BE2C (cell line): ENCODE measurements around the gene RAPGEF6.
"Not testable (repeated sequence)": the region's sequence is repeated elsewhere in the genome, so short reads cannot be mapped to it uniquely, and the experiment has no call there.

Source experiments
- DNase-seq: peaks from one replicate; pipeline ENCODE4 v3.0.0-alpha.2; 2020
- H3K27me3 ChIP-seq: fragments of 250-450 bp; sonication (Bioruptor Pico); 2 replicates; pipeline ENCODE4 v1.5.1; 2020; ENCODE audit warnings: mild to moderate bottlenecking
- H3K36me3 ChIP-seq: fragments of 250-450 bp; sonication (Bioruptor Pico); 2 replicates; pipeline ENCODE4 v1.5.1; 2020; ENCODE audit warnings: mild to moderate bottlenecking
- H3K4me1 ChIP-seq: fragments of 250-450 bp; sonication (Bioruptor Pico); 2 replicates; pipeline ENCODE4 v1.5.1; 2020
- H3K4me3 ChIP-seq: 2 replicates; pipeline ENCODE4 v1.5.1; 2011; ENCODE audit warnings: low read depth, low read length
- H3K9me3 ChIP-seq: fragments of 250-450 bp; sonication (Bioruptor Pico); 2 replicates; pipeline ENCODE4 v1.5.1; 2020
- TF ChIP-seq, protein P1 (sequence below): IDR thresholded peaks from 2 replicates; pipeline ENCODE4 v1.5.1; 2012; ENCODE audit warnings: mild to moderate bottlenecking, low read depth, low read length

Gene RAPGEF6

DNA sequence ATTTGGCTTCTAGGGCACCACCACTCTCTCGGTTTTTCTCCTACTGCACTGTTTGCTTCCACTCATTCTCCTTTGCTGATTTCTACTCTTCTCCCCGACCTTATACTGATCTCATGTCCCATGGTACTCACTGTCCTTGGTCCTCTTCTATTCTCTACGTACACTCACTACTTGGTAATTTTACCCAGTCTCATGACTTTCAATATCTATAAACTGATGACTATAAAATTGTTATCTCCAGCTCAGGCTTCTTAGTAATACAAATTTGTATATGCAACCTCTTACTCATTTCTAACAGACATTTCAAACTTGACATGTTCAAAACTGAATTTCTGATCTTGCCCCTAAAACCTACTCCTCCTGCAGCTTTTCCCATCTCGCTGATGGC lies 4.1 kb downstream of the RAPGEF6 start:
- H3K36me3 ChIP-seq = no peaks in the 10 kb centered on the region
- no peak overlapping the region for H3K4me3 ChIP-seq
- H3K27me3 ChIP-seq = no peaks in the 10 kb centered on the region
- no peaks in the 10 kb centered on the region for H3K9me3 ChIP-seq
- no peak for DNase-seq
- TF ChIP-seq, protein P1, sequence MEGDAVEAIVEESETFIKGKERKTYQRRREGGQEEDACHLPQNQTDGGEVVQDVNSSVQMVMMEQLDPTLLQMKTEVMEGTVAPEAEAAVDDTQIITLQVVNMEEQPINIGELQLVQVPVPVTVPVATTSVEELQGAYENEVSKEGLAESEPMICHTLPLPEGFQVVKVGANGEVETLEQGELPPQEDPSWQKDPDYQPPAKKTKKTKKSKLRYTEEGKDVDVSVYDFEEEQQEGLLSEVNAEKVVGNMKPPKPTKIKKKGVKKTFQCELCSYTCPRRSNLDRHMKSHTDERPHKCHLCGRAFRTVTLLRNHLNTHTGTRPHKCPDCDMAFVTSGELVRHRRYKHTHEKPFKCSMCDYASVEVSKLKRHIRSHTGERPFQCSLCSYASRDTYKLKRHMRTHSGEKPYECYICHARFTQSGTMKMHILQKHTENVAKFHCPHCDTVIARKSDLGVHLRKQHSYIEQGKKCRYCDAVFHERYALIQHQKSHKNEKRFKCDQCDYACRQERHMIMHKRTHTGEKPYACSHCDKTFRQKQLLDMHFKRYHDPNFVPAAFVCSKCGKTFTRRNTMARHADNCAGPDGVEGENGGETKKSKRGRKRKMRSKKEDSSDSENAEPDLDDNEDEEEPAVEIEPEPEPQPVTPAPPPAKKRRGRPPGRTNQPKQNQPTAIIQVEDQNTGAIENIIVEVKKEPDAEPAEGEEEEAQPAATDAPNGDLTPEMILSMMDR = no peak
- H3K4me1 ChIP-seq = no peaks in the 10 kb centered on the region

DNA sequence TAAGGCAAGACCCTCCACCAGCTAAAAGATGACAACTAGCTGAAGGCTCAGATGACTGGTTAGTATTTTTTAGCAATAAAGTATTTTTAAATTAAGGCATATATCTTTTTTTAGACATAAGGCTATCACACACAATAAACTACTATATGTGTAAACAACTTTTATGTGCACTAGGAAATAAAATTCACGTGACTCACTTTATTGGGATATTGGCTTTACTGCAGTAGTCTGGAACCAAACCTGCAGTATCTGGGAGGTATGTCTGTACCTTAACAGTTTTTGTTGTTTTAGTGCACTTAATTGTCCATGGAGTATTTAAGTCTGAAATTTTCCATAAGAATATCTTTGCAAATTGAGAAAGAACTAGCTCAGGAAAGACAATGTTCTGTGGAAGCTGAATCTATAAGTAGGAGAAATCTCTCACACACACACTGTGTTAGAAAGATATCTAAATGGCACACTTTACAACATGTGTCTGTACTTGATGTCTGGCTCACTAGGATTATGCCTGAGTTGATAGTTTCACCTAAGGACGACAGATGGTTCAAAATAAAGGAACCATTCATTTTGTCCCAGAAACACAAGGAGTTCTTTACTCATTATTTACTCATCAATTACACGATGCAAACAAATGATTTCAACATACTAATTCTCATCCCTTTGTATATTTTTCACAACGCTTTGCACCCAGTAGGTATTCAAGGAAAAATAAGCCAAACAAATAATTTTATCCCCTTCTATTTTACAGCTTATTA lies 4.6 kb downstream of the RAPGEF6 start:
- no peaks in the 10 kb centered on the region for H3K4me1 ChIP-seq
- H3K27me3 ChIP-seq = no peaks in the 10 kb centered on the region
- H3K36me3 ChIP-seq = no peaks in the 10 kb centered on the region
- TF ChIP-seq, protein P1 = no peak
- no peaks in the 10 kb centered on the region for H3K9me3 ChIP-seq
- DNase-seq = no peak
- no peak overlapping the region for H3K4me3 ChIP-seq

DNA sequence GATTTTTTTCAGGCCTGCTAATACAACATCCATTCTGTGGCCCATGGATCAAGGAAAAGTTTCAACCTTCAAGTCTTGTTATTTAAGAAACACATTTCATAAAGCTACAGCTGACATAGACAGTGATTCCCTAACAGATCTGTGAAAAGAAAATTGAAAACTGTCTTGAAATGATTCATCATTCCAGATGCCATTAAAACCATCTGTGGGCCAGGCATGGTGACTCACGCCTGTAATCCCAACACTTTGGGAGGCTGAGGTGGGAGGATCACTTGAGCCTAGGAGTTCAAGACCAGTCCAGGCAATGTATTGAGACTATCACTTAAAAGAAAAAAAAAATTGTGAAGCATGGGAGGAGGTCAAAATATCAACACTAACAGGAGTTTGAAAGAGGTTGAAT lies 6.0 kb downstream of the RAPGEF6 start:
- no peak for DNase-seq
- TF ChIP-seq, protein P1 = no peak
- Histone ChIP-seq H3K4me3 (no peak overlapping the region), H3K4me1 (no peaks in the 10 kb centered on the region), H3K36me3 (no peaks in the 10 kb centered on the region), H3K27me3 (no peaks in the 10 kb centered on the region), H3K9me3 (no peaks in the 10 kb centered on the region)

DNA sequence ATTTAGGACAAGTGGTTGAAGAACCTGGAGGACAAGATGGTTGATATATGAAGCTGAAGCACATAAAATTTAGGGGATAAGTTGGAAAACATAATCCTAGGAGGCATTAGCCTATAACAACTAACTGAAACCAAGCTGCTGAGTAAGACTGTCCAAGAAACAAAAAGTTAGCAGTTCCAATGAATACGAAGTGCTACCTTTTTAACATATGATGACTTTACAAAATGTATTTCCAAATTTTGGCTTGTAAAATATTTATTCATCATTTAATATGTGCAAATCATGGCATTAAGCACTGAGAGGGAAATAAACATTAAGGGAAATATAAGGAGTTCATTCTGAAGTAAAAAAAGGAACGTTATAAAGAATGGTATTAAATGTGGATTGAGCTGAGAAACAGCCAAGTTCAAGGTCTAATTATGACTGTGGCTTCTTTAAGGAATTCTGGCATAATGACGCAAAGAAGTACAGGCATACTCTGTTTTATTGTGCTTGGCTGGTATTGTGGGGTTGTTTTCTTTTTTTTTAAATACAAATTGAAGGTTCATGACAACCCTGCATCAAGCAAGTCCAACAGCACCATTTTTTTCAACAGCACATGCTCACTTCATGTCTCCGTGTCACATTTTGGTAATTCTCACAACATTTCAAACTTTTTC lies 7.7 kb downstream of the RAPGEF6 start:
- no peak for DNase-seq
- Histone ChIP-seq H3K36me3 (peaks cover 2% of the 10 kb centered on the region), H3K9me3 (no peaks in the 10 kb centered on the region), H3K4me1 (no peaks in the 10 kb centered on the region), H3K27me3 (no peaks in the 10 kb centered on the region), H3K4me3 (no peak overlapping the region)
- TF ChIP-seq, protein P1 = no peak

DNA sequence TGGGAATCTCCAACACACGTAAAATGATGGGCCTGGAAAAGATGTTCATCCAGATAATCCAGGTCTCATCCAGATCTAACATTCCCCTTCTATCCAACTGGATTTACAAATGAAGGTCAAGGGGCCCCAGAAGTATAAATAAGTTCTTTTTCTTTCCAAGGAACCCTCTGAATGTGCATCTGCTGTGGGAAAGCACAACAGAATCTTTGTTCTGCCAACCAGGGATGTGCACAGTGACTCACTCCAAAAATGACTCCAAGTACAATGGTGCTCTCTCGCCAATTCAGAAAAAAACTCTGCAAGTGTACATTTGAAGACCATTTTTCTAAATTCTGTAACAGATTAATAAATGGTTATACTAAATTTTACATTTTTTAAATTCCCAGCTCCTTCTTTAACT lies 12.4 kb downstream of the RAPGEF6 start:
- no peaks in the 10 kb centered on the region for H3K4me1 ChIP-seq
- H3K4me3 ChIP-seq = no peak overlapping the region
- peaks cover 2% of the 10 kb centered on the region for H3K36me3 ChIP-seq
- H3K9me3 ChIP-seq = no peaks in the 10 kb centered on the region
- no peak for DNase-seq
- TF ChIP-seq, protein P1 = no peak
- H3K27me3 ChIP-seq = no peaks in the 10 kb centered on the region

DNA sequence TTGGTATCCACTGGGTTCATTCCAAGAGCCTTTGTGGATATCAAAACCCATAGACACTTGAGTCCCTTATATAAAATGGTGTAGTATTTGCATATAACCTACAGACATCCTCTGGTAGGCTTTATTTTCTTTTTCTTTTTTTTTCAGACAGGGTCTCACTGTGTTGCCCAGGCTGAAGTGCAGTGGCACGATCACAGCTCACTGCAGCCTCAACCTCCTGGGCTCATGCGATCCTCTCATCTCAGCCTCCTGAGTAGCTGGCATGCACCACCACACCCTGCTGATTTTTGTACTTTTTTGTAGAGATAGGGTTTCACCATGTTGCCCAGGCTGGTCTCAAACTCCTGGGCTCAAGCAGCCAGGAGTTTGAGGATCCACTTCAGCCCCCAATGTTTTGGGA lies 13.9 kb downstream of the RAPGEF6 start:
- not testable (repeated sequence) for H3K36me3 ChIP-seq

More for the DNA sequence above, 13.9 kb downstream of the RAPGEF6 start:
- H3K27me3 ChIP-seq, H3K4me3 ChIP-seq, H3K9me3 ChIP-seq, DNase-seq, H3K4me1 ChIP-seq: not testable (repeated sequence)
